ENCODE results near the gene TMEM236. TPM values are rescaled to one million over a fixed set of nuclear protein-coding genes. Genes with fewer than 3 reads are reported as not detected.

TMEM236 gene
- total and polyA plus RNA-seq, 2 donors (not counting 3 experiments of a cell fraction or from before 2014, with no cell fraction given) = 0.24 to 0.29 TPM

GRCh38 chr10:17725703-17726102, 26.3 kb upstream of the TMEM236 start:
- dilution Hi-C loops (cut with MboI; ENCODE audit: extremely low pct_ligation_motif_present, low sequenced_read_pairs) (no loop called here), intact Hi-C loops (cut with micrococcal nuclease) (no loop called here)
- ChIA-PET CTCF (no interaction called here), POLR2A (no interaction called here)
- Histone ChIP-seq H3K27me3 (ENCODE audit: control insufficient read depth in 2 of 2, insufficient read depth in 2 of 2, low read length in 2 of 2) (no peaks in the 10 kb centered on the region), H3K9me3 (replicated peaks; ENCODE audit: control insufficient read depth, insufficient read depth, low read length) (no peaks in the 10 kb centered on the region), H3K9ac (replicated peaks; ENCODE audit: extremely low read depth, insufficient read depth, low read length) (no peak overlapping the region), H3K79me2 (ENCODE audit: control insufficient read depth, insufficient read depth, low read length) (no peaks in the 10 kb centered on the region), H4K20me1 (replicated peaks; ENCODE audit: control insufficient read depth, extremely low read depth, insufficient read depth, low read length) (no peaks in the 10 kb centered on the region), H3K27ac (ENCODE audit: insufficient read depth, low read depth, low read length) (no peak overlapping the region), H3K9me1 (replicated peaks; ENCODE audit: control insufficient read depth, extremely low read depth, insufficient read depth, low read length) (no peaks in the 10 kb centered on the region), H2AFZ (ENCODE audit: low read depth, low read length) (no peak overlapping the region), H3K4me1 (ENCODE audit: control insufficient read depth, extremely low read depth, insufficient read depth, low read length) (no peaks in the 10 kb centered on the region), H3K36me3 (ENCODE audit: control insufficient read depth in 2 of 2, extremely low read depth in 1 of 2, insufficient read depth in 2 of 2, low read length in 2 of 2) (no peaks in the 10 kb centered on the region), H3K4me2 (ENCODE audit: insufficient read depth, low read length) (no peak overlapping the region), H3K4me3 (replicated peaks in 1 of 3; ENCODE audit: insufficient read depth in 1 of 3, low read depth in 1 of 3, low read length in 3 of 3) (no peak overlapping the region)
- FAIRE-seq = no peak
- TF ChIP-seq EZH2 (IDR thresholded peaks at IDR 0.05; ENCODE audit: borderline replicate concordance, low read depth, low read length, severe bottlenecking) = no peak
- no peak for TF ChIP-seq POLR2AphosphoS5 (IDR thresholded peaks at IDR 0.05; ENCODE audit: insufficient read depth, low read depth, low read length)
- TF ChIP-seq POLR2A (IDR thresholded peaks at IDR 0.05; ENCODE audit: low read depth, low read length) = no peak
- no peak for TF ChIP-seq MAX (IDR thresholded peaks at IDR 0.05; ENCODE audit: insufficient read depth, insufficient read length)
- TF ChIP-seq MYC (IDR thresholded peaks at IDR 0.05; ENCODE audit: low read depth, low read length) = no peak
- no peak for TF ChIP-seq JUN (IDR thresholded peaks at IDR 0.05; ENCODE audit: borderline replicate concordance, insufficient read depth, insufficient read length, low read depth)
- no peak for TF ChIP-seq FOS (IDR thresholded peaks at IDR 0.05; ENCODE audit: borderline replicate concordance, insufficient read depth, low read length)
- TF ChIP-seq GATA2 (IDR thresholded peaks at IDR 0.05; ENCODE audit: insufficient read depth, insufficient read length, low read depth, low read length) = no peak
- no peak for TF ChIP-seq CTCF (IDR thresholded peaks at IDR 0.05; ENCODE audit: extremely low read depth in 1 of 2, insufficient read depth in 1 of 2, low read depth in 1 of 2, low read length in 2 of 2)
- BruUV-seq (replicated peaks) = no TSS peak
- no peak for DNase-seq (ENCODE audit: low read depth, low spot score)
